ENCODE measurements around the gene ETNPPL.

- no peak for TF ChIP-seq CTCF (IDR thresholded peaks at IDR 0.05)
- no peak for TF ChIP-seq POLR2A (IDR thresholded peaks at IDR 0.05)
These were observed 11.5 kb downstream of the ETNPPL start for GRCh38 chr4:108751321-108751720.
